BJ (cell line): ENCODE data around the gene HHAT. TPM values are rescaled to one million over a fixed set of nuclear protein-coding genes. Genes with fewer than 3 reads are reported as not detected.

Source experiments
- CTCF ChIA-PET: fragments of 350-600 bp; formaldehyde crosslinking; extraction: SDS; loops from one replicate; lab custom pipeline; 2021; ENCODE audit warnings: antibody characterized with exemption, inconsistent platforms; lab: Yijun Ruan, JAX
- POLR2A ChIA-PET: fragments of 300-600 bp; sonication (Branson Sonifier 250); formaldehyde crosslinking; extraction: SDS; loops from one replicate; lab custom pipeline; 2021; ENCODE audit warnings: antibody characterized with exemption; lab: Charles Lee
- DNase-seq: peaks from one replicate; pipeline ENCODE4 v3.0.0-alpha.2; 2011; ENCODE audit warnings: low read depth
- H3K27me3 ChIP-seq: 2 replicates; pipeline ENCODE4 v1.6.0; 2011; ENCODE audit warnings: low read length; ENCODE audit not compliant: control insufficient read depth, insufficient read depth
- H3K36me3 ChIP-seq: 2 replicates; pipeline ENCODE4 v1.5.1; 2011; ENCODE audit warnings: low read length; ENCODE audit not compliant: control insufficient read depth, insufficient read depth
- H3K4me3 ChIP-seq: 2 replicates; pipeline ENCODE4 v1.5.1; 2011; ENCODE audit warnings: low read depth, mild to moderate bottlenecking, control low read depth, low read length
- polyA plus RNA-seq: library from polyadenylated mRNA; depleted of rRNA; stranded (reverse); fragments of >200 nt; gene quantifications from 2 replicates; pipeline ENCODE4 v1.2.3, GENCODE V29; 2011
- TF ChIP-seq, protein P1 (sequence below): IDR thresholded peaks from 2 replicates; pipeline ENCODE4 v1.5.1; 2011; ENCODE audit warnings: low read depth, mild to moderate bottlenecking, control low read depth, inconsistent platforms, low read length, moderate library complexity; ENCODE audit not compliant: insufficient read depth

HHAT gene
- polyA plus RNA-seq, 1 experiment, result 6.6 TPM

DNA sequence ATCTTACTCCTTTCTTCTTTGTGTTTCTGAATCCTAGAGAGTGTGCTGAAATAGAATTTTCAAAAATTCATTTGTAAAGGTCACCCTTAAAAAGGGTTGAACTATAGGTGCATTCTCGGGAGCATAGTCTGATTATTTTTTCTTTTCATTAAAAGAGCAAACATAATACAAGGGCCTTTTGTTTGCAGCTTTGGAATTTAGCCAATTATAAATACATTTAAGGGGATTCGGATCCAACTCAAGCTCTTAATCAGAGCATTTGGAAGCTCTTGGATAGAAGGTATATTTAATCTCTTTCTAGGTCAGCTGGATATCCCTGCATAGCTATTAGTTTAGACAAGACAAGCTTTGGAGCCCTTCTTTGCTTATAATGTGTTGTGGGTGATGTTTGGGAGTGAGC, 321.7 kb downstream of the HHAT start:
- no peak overlapping the region for H3K4me3 ChIP-seq
- POLR2A ChIA-PET, result no interaction called here
- no peaks in the 10 kb centered on the region for H3K36me3 ChIP-seq
- TF ChIP-seq, protein P1, sequence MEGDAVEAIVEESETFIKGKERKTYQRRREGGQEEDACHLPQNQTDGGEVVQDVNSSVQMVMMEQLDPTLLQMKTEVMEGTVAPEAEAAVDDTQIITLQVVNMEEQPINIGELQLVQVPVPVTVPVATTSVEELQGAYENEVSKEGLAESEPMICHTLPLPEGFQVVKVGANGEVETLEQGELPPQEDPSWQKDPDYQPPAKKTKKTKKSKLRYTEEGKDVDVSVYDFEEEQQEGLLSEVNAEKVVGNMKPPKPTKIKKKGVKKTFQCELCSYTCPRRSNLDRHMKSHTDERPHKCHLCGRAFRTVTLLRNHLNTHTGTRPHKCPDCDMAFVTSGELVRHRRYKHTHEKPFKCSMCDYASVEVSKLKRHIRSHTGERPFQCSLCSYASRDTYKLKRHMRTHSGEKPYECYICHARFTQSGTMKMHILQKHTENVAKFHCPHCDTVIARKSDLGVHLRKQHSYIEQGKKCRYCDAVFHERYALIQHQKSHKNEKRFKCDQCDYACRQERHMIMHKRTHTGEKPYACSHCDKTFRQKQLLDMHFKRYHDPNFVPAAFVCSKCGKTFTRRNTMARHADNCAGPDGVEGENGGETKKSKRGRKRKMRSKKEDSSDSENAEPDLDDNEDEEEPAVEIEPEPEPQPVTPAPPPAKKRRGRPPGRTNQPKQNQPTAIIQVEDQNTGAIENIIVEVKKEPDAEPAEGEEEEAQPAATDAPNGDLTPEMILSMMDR, result no peak
- no peak for DNase-seq
- CTCF ChIA-PET, result no interaction called here
- H3K27me3 ChIP-seq, result no peaks in the 10 kb centered on the region

DNA sequence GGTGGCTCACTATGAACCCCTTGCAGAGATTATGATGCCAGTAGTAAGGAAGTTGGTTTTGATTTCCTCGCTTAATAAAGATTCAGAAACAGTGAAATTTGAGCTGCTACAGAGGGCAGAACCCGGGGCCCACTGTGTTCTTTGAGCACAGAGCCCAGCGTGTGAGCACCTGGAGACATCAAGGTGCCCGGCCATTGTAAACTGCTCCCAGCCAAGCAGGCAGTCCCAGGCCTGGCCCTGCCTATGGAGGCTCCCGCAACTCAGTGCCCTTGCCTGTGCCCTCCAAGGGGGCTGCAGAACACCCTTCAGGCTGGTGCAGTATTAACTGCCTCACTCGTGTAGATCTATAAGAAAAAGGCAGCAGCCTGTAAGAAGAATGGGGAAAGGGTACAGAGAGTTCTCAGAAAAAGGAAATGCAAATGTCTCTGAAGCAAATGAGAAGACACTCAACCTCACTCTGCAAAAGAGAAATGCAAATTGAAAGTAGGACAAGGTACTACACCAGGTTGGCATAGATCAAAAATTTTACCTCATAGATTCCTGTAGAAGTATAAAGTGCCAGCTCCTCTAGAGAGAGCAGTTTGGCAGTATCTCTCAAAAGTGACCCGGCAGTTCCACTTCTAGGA, 323.7 kb downstream of the HHAT start:
- CTCF ChIA-PET, result interaction anchor here (1.0 kb wide), 1 partner anchor 11 kb away, joined by 3 read pairs; no protein-coding TSS in a partner anchor
- POLR2A ChIA-PET, result no interaction called here
- TF ChIP-seq, protein P1, result no peak
- no peaks in the 10 kb centered on the region for H3K27me3 ChIP-seq
- no peak for DNase-seq
- no peaks in the 10 kb centered on the region for H3K36me3 ChIP-seq
- H3K4me3 ChIP-seq, result no peak overlapping the region

DNA sequence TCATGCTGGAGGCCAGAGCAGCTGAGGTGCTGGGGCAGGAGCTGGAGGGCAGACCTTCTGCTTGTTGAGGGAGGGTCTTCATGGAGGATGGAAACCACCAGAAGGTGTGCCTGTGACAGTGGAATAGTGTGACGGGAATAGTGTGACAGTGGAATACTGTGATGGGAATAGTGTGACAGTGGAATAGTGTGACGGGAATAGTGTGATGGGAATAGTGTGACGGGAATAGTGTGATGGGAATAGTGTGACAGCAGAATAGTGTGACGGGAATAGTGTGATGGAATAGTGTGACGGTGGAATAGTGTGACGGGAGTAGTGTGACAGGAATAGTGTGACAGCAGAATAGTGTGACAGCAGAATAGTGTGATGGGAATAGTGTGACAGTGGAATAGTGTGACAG, 325.1 kb downstream of the HHAT start:
- TF ChIP-seq, protein P1, result no peak
- DNase-seq, result no peak
- ChIA-PET CTCF (no interaction called here), POLR2A (no interaction called here)
- H3K27me3 ChIP-seq, result no peaks in the 10 kb centered on the region
- no peak overlapping the region for H3K4me3 ChIP-seq
- no peaks in the 10 kb centered on the region for H3K36me3 ChIP-seq

DNA sequence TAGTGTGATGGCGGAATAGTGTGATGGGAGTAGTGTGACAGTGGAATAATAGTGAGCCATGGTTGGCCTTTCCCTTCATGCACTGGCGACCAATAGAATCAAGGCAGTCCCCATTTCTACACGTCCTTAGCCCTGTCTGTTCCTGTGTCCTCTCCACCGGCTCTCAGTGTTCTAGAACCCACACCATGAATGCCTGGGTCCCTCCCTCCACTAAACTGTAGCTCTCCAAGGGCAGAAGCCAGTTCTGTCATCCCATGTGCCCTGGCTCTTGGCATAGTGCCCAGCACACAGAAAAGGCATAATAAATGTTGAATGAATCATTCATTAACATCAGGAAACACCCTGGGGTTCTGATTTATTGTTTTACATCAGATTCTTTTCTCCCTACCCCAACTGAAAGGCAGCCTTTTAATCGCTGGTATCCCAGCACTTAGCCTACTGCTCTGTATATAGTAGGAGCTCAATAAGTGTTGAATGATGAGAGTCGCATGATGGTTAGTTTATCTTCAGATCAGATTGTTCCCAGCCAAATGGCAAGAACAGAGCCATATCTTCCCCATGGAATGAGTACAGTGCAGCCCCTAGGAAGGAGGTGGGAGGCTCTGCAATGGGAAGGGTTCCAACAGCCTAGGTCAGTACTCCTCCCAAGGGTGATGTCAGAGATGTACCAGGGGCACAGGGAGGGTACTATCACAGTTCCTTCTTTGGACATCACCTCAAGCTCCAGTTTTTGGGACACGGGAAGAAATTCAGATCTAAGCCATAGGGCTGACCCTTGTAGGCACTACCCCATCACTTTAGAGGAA, 325.7 kb downstream of the HHAT start:
- Histone ChIP-seq H3K27me3 (no peaks in the 10 kb centered on the region), H3K36me3 (no peaks in the 10 kb centered on the region), H3K4me3 (no peak overlapping the region)
- POLR2A ChIA-PET, result no interaction called here
- CTCF ChIA-PET, result no interaction called here
- TF ChIP-seq, protein P1, result no peak
- DNase-seq, result no peak

DNA sequence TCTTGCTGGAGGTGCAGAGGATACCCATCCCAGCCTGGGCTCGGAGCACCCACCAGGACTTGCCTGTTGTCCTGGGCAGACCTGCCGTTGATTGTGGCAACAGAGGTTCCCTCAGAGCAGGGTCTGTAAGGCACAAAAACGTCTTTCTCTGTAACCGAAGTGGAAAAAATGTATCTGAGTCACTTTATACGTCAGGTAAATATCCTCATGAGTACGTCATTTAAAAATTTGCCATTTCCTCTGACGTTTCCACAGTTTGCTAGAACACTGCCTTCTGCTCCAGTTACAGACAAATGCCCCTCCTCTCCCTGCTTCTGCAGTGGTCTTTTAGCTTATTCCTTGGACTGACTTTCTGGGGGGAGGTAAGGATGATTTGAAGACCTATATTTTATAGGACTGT, 326.8 kb downstream of the HHAT start:
- no peaks in the 10 kb centered on the region for H3K36me3 ChIP-seq
- ChIA-PET CTCF (no interaction called here), POLR2A (no interaction called here)
- H3K27me3 ChIP-seq, result no peaks in the 10 kb centered on the region
- DNase-seq, result no peak
- H3K4me3 ChIP-seq, result no peak overlapping the region
- TF ChIP-seq, protein P1, result no peak
